Activated CD4-positive, alpha-beta T cell treated with anti-CD3 and anti-CD28 coated beads, Interleukin-2, amount 50 U/mL, for 48 hours (primary cell): ENCODE measurements around the gene SCD5.

Experiments used
- DNase-seq, 2 experiments: peaks; one replicate each; pipeline ENCODE4 v3.0.0-alpha.2; 2020

Gene SCD5

GRCh38 chr4:82584931-82585330 lies 213.7 kb downstream of the SCD5 start:
- no peak for DNase-seq

GRCh38 chr4:82583897-82584587 lies 214.6 kb downstream of the SCD5 start:
- DNase-seq: no peak

GRCh38 chr4:82579932-82580331 lies 218.7 kb downstream of the SCD5 start:
- no peak for DNase-seq
